Jurkat, Clone E6-1 (cell line): Measurements from ENCODE around the gene GDE1. TPM values are rescaled to one million over a fixed set of nuclear protein-coding genes. Genes with fewer than 3 reads are reported as not detected.
A peak's percentile ranks its signal among the peaks of the same experiment; 100 is the strongest.
"Not testable (repeated sequence)": the region's sequence is repeated elsewhere in the genome, so short reads cannot be mapped to it uniquely, and the experiment has no call there.

Experiments used
- DNase-seq: peaks from one replicate; pipeline ENCODE4 v3.0.0-alpha.2; 2011; ENCODE audit warnings: low read depth, low spot score
- H3K4me3 ChIP-seq: 2 replicates; pipeline ENCODE4 v1.5.1; 2011; ENCODE audit warnings: mild to moderate bottlenecking, low read length, control low read depth, moderate library complexity
- polyA plus RNA-seq: library from polyadenylated mRNA; unstranded; fragments of >200 nt; gene quantifications from one replicate; pipeline ENCODE4 v1.2.1, GENCODE V29; 2012; ENCODE audit warnings: missing spikeins; ENCODE audit not compliant: insufficient read length, insufficient read depth

The GDE1 gene
- polyA plus RNA-seq: 52.0 TPM

- DNase-seq: peak; percentile 84
- peak within 1 kb of the TSS; percentile 95 for H3K4me3 ChIP-seq
Observed at GRCh38 chr16:19521471-19522396, at the start of gene GDE1. TSS of gene GDE1 (minus strand) at chr16:19522098. CDS start at chr16:19521964, 134 bp downstream.

GRCh38 chr16:19567560-19567959, 45.7 kb upstream of the GDE1 start:
- no peak for DNase-seq
- H3K4me3 ChIP-seq: no peak overlapping the region

GRCh38 chr16:19566362-19566761, 44.5 kb upstream of the GDE1 start:
- no peak overlapping the region for H3K4me3 ChIP-seq
- no peak for DNase-seq

GRCh38 chr16:19563377-19563776, 41.5 kb upstream of the GDE1 start:
- H3K4me3 ChIP-seq: no peak overlapping the region
- DNase-seq: no peak

- DNase-seq: no peak
- no peak overlapping the region for H3K4me3 ChIP-seq
Observed at GRCh38 chr16:19560078-19560477, 38.2 kb upstream of the GDE1 start.

GRCh38 chr16:19559242-19559910, 37.5 kb upstream of the GDE1 start:
- H3K4me3 ChIP-seq: no peak overlapping the region
- DNase-seq: peak; percentile 50

- peak; percentile 82 for DNase-seq
- H3K4me3 ChIP-seq: peak overlapping the region; percentile 85
Observed at GRCh38 chr16:19555938-19556771, 34.3 kb upstream of the GDE1 start.

- peak within 1 kb of the TSS; percentile 85 for H3K4me3 ChIP-seq
- peak; percentile 96 for DNase-seq
Observed at GRCh38 chr16:19555186-19555937, 33.5 kb upstream of the GDE1 start, which contains the start of gene VPS35L. TSS of gene VPS35L (plus strand) at chr16:19555703. CDS start at chr16:19555730, 27 bp downstream.

- no peak overlapping the region for H3K4me3 ChIP-seq
Observed at GRCh38 chr16:19549673-19550072, 27.8 kb upstream of the GDE1 start.

GRCh38 chr16:19548144-19548543, 26.2 kb upstream of the GDE1 start:
- no peak overlapping the region for H3K4me3 ChIP-seq
- no peak for DNase-seq

More at GRCh38 chr16:19549673-19550072, 27.8 kb upstream of the GDE1 start:
- no peak for DNase-seq

- DNase-seq: not testable (repeated sequence)
Observed at GRCh38 chr16:19543278-19543996, 21.5 kb upstream of the GDE1 start.

GRCh38 chr16:19542138-19542821, 20.4 kb upstream of the GDE1 start:
- no peak overlapping the region for H3K4me3 ChIP-seq
- no peak for DNase-seq

More at GRCh38 chr16:19543278-19543996, 21.5 kb upstream of the GDE1 start:
- not testable (repeated sequence) for H3K4me3 ChIP-seq

- DNase-seq: no peak
- no peak overlapping the region for H3K4me3 ChIP-seq
Observed at GRCh38 chr16:19540241-19540970, 18.5 kb upstream of the GDE1 start.

GRCh38 chr16:19532601-19533000, 10.7 kb upstream of the GDE1 start:
- DNase-seq: no peak
- no peak overlapping the region for H3K4me3 ChIP-seq

- DNase-seq: no peak
Observed at GRCh38 chr16:19528666-19529065, 6.8 kb upstream of the GDE1 start.

GRCh38 chr16:19527161-19527560, 5.3 kb upstream of the GDE1 start:
- H3K4me3 ChIP-seq: no peak overlapping the region
- no peak for DNase-seq

More at GRCh38 chr16:19528666-19529065, 6.8 kb upstream of the GDE1 start:
- H3K4me3 ChIP-seq: no peak overlapping the region

- no peak for DNase-seq
- H3K4me3 ChIP-seq: peak overlapping the region; percentile 93
Observed at GRCh38 chr16:19525385-19525723, 3.5 kb upstream of the GDE1 start.
